Bone marrow (tissue), 2 donors: ENCODE data around the gene CD93.

Experiments
- DNase-seq, 2 donors: peaks; one replicate each; lab custom pipeline; 2025; lab: John Stamatoyannopoulos, UW

CD93 gene

GRCh38 chr20:23086056-23086566 is at the start of gene CD93:
Gene CD93, minus strand, starts transcription at chr20:23086324. Its CDS starts 132 bp downstream, at chr20:23086192.
- peak; percentile 34 to 85 for DNase-seq

- DNase-seq: no peak
Observed at GRCh38 chr20:23133560-23133998, 47.5 kb upstream of the CD93 start.

- DNase-seq: no peak
Observed at GRCh38 chr20:23132930-23133559, 46.9 kb upstream of the CD93 start.

GRCh38 chr20:23132293-23132929 is 46.3 kb upstream of the CD93 start:
- DNase-seq: no peak

GRCh38 chr20:23131766-23132165 is 45.6 kb upstream of the CD93 start:
- no peak for DNase-seq

GRCh38 chr20:23130622-23131140 is 44.6 kb upstream of the CD93 start:
- no peak for DNase-seq

GRCh38 chr20:23129891-23130621 is 43.9 kb upstream of the CD93 start:
- DNase-seq: no peak

GRCh38 chr20:23129266-23129665 is 43.1 kb upstream of the CD93 start:
- DNase-seq: no peak

GRCh38 chr20:23128461-23129125 is 42.5 kb upstream of the CD93 start:
- DNase-seq: no peak

GRCh38 chr20:23127506-23128279 is 41.6 kb upstream of the CD93 start:
- DNase-seq: no peak

- DNase-seq: peak in 1 of 2 donors; percentile 40
Observed at GRCh38 chr20:23126281-23127061, 40.3 kb upstream of the CD93 start.

- DNase-seq: peak; percentile 63 to 89
Observed at GRCh38 chr20:23125625-23126191, 39.6 kb upstream of the CD93 start.

GRCh38 chr20:23125159-23125558 is 39.0 kb upstream of the CD93 start:
- DNase-seq: no peak

GRCh38 chr20:23123886-23124285 is 37.8 kb upstream of the CD93 start:
- no peak for DNase-seq

GRCh38 chr20:23122796-23123655 is 36.9 kb upstream of the CD93 start:
- no peak for DNase-seq

GRCh38 chr20:23122321-23122720 is 36.2 kb upstream of the CD93 start:
- no peak for DNase-seq

GRCh38 chr20:23121751-23122320 is 35.7 kb upstream of the CD93 start:
- no peak for DNase-seq

- peak in 1 of 2 donors; percentile 79 for DNase-seq
Observed at GRCh38 chr20:23120936-23121750, 35.0 kb upstream of the CD93 start.
